ENCODE results near the gene CLDN6.

Gene CLDN6

GRCh38 chr16:3046641-3047386, 28.8 kb upstream of the CLDN6 start:
- in situ Hi-C loops (cut with HindIII; ENCODE audit: low pct_unique_long_range_greater_than_20kb, low sequenced_read_pairs) = no loop called here
- DNase-seq (ENCODE audit: low read depth in 1 of 2, low spot score in 1 of 2) = no peak
- no peak for TF ChIP-seq JUND (IDR thresholded peaks at IDR 0.05; ENCODE audit: low read depth)

GRCh38 chr16:3045758-3046640, 28.0 kb upstream of the CLDN6 start, which contains the start of gene MMP25:
TSS of gene MMP25 (plus strand) at chr16:3046561. CDS start at chr16:3046918, 357 bp downstream.
- peak in 1 of 2 experiments; percentile 72 for DNase-seq (ENCODE audit: low read depth in 1 of 2, low spot score in 1 of 2)
- in situ Hi-C loops (cut with HindIII; ENCODE audit: low pct_unique_long_range_greater_than_20kb, low sequenced_read_pairs) = no loop called here
- TF ChIP-seq JUND (IDR thresholded peaks at IDR 0.05; ENCODE audit: low read depth) = no peak

GRCh38 chr16:3044708-3045107, 26.7 kb upstream of the CLDN6 start:
- in situ Hi-C loops (cut with HindIII; ENCODE audit: low pct_unique_long_range_greater_than_20kb, low sequenced_read_pairs) = no loop called here
- no peak for DNase-seq (ENCODE audit: low read depth in 1 of 2, low spot score in 1 of 2)
- TF ChIP-seq JUND (IDR thresholded peaks at IDR 0.05; ENCODE audit: low read depth) = no peak

- in situ Hi-C loops (cut with HindIII; ENCODE audit: low pct_unique_long_range_greater_than_20kb, low sequenced_read_pairs) = no loop called here
- TF ChIP-seq JUND (IDR thresholded peaks at IDR 0.05; ENCODE audit: low read depth) = no peak
- DNase-seq (ENCODE audit: low read depth in 1 of 2, low spot score in 1 of 2) = no peak
These were observed 24.4 kb upstream of the CLDN6 start for GRCh38 chr16:3042376-3042775.

GRCh38 chr16:3038896-3039295, 20.9 kb upstream of the CLDN6 start:
- in situ Hi-C loops (cut with HindIII; ENCODE audit: low pct_unique_long_range_greater_than_20kb, low sequenced_read_pairs) = no loop called here
- no peak for TF ChIP-seq JUND (IDR thresholded peaks at IDR 0.05; ENCODE audit: low read depth)
- DNase-seq (ENCODE audit: low read depth in 1 of 2, low spot score in 1 of 2) = no peak

GRCh38 chr16:3038256-3038655, 20.3 kb upstream of the CLDN6 start:
- in situ Hi-C loops (cut with HindIII; ENCODE audit: low pct_unique_long_range_greater_than_20kb, low sequenced_read_pairs) = no loop called here
- DNase-seq (ENCODE audit: low read depth in 1 of 2, low spot score in 1 of 2) = peak in 1 of 2 experiments; percentile 72
- no peak for TF ChIP-seq JUND (IDR thresholded peaks at IDR 0.05; ENCODE audit: low read depth)

- in situ Hi-C loops (cut with HindIII; ENCODE audit: low pct_unique_long_range_greater_than_20kb, low sequenced_read_pairs) = no loop called here
- DNase-seq (ENCODE audit: low read depth in 1 of 2, low spot score in 1 of 2) = peak; percentile 59 to 85
- TF ChIP-seq JUND (IDR thresholded peaks at IDR 0.05; ENCODE audit: low read depth) = no peak
These were observed 18.8 kb upstream of the CLDN6 start, which contains the start of gene BICDL2 for GRCh38 chr16:3036726-3037315. TSS of gene BICDL2 (minus strand) at chr16:3036944. CDS start at chr16:3035496, 1,448 bp downstream.

- in situ Hi-C loops (cut with HindIII; ENCODE audit: low pct_unique_long_range_greater_than_20kb, low sequenced_read_pairs) = no loop called here
- peak; percentile 29 to 57 for DNase-seq (ENCODE audit: low read depth in 1 of 2, low spot score in 1 of 2)
- TF ChIP-seq JUND (IDR thresholded peaks at IDR 0.05; ENCODE audit: low read depth) = no peak
These were observed 18.2 kb upstream of the CLDN6 start for GRCh38 chr16:3035972-3036725.

GRCh38 chr16:3035289-3035971, 17.4 kb upstream of the CLDN6 start:
- DNase-seq (ENCODE audit: low read depth in 1 of 2, low spot score in 1 of 2) = no peak
- in situ Hi-C loops (cut with HindIII; ENCODE audit: low pct_unique_long_range_greater_than_20kb, low sequenced_read_pairs) = no loop called here
- no peak for TF ChIP-seq JUND (IDR thresholded peaks at IDR 0.05; ENCODE audit: low read depth)

GRCh38 chr16:3032624-3033023, 14.6 kb upstream of the CLDN6 start:
- no peak for DNase-seq (ENCODE audit: low read depth in 1 of 2, low spot score in 1 of 2)
- in situ Hi-C loops (cut with HindIII; ENCODE audit: low pct_unique_long_range_greater_than_20kb, low sequenced_read_pairs) = no loop called here
- no peak for TF ChIP-seq JUND (IDR thresholded peaks at IDR 0.05; ENCODE audit: low read depth)

All from T47D (cell line).